DMS114 treated with DMSO at 0.1 percent for 48 hours (cell line): ENCODE results near the gene GNAI1.

Experiments
- DNase-seq: peaks from one replicate; lab custom pipeline; 2025; ENCODE audit not compliant: unreplicated experiment; lab: John Stamatoyannopoulos, UW

Gene GNAI1

GRCh38 chr7:80134536-80135308 is at the start of gene GNAI1:
Gene GNAI1, plus strand, starts transcription at chr7:80134831. Its CDS starts 330 bp downstream, at chr7:80135161.
- no peak for DNase-seq

GRCh38 chr7:80087051-80087770 is 47.4 kb upstream of the GNAI1 start:
- no peak for DNase-seq

- DNase-seq, result no peak
These were observed 46.9 kb upstream of the GNAI1 start for GRCh38 chr7:80087771-80088170.

- no peak for DNase-seq
These were observed 45.9 kb upstream of the GNAI1 start for GRCh38 chr7:80088705-80089104.

GRCh38 chr7:80089366-80089765 is 45.3 kb upstream of the GNAI1 start:
- DNase-seq, result no peak

- no peak for DNase-seq
These were observed 41.3 kb upstream of the GNAI1 start for GRCh38 chr7:80093349-80093748.

- peak; percentile 31 for DNase-seq
These were observed 39.1 kb upstream of the GNAI1 start for GRCh38 chr7:80095545-80095944.

GRCh38 chr7:80097756-80098155 is 36.9 kb upstream of the GNAI1 start:
- DNase-seq, result no peak

GRCh38 chr7:80098795-80099194 is 35.8 kb upstream of the GNAI1 start:
- no peak for DNase-seq

- no peak for DNase-seq
These were observed 34.4 kb upstream of the GNAI1 start for GRCh38 chr7:80100254-80100653.

- no peak for DNase-seq
These were observed 28.8 kb upstream of the GNAI1 start for GRCh38 chr7:80105701-80106408.

- DNase-seq, result no peak
These were observed 28.0 kb upstream of the GNAI1 start for GRCh38 chr7:80106498-80107113.

GRCh38 chr7:80107278-80107677 is 27.4 kb upstream of the GNAI1 start:
- DNase-seq, result no peak

GRCh38 chr7:80110376-80110775 is 24.3 kb upstream of the GNAI1 start:
- no peak for DNase-seq

GRCh38 chr7:80114159-80114558 is 20.5 kb upstream of the GNAI1 start:
- no peak for DNase-seq

GRCh38 chr7:80124526-80125264 is 9.9 kb upstream of the GNAI1 start:
- no peak for DNase-seq

- no peak for DNase-seq
These were observed 7.0 kb upstream of the GNAI1 start for GRCh38 chr7:80127412-80128160.

GRCh38 chr7:80128918-80129317 is 5.7 kb upstream of the GNAI1 start:
- DNase-seq, result no peak

- DNase-seq, result no peak
These were observed 4.8 kb upstream of the GNAI1 start for GRCh38 chr7:80129785-80130184.
